ENCODE measurements around the gene IGSF3.
"Not testable (repeated sequence)": the region's sequence is repeated elsewhere in the genome, so short reads cannot be mapped to it uniquely, and the experiment has no call there.

DNA sequence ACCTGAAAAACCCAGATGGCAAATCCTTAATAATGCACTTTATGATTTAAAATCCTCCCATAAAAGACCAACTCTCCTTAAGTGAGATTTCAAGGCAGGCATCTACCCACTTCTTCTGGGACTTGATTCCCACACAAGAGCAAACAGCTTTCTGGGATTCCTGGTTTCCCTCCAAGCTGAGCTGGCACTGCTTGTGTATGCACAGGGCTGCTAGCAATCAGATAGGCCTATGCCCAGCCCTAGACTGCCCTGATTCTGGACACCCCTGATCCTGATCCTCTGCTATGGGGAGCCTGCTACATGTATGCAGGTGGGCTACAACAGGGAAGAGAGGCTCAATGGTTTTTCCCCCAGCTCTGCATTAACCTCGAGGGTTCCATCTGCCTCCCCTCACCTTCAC is 60.1 kb downstream of the IGSF3 start:
- TF ChIP-seq, protein P1, sequence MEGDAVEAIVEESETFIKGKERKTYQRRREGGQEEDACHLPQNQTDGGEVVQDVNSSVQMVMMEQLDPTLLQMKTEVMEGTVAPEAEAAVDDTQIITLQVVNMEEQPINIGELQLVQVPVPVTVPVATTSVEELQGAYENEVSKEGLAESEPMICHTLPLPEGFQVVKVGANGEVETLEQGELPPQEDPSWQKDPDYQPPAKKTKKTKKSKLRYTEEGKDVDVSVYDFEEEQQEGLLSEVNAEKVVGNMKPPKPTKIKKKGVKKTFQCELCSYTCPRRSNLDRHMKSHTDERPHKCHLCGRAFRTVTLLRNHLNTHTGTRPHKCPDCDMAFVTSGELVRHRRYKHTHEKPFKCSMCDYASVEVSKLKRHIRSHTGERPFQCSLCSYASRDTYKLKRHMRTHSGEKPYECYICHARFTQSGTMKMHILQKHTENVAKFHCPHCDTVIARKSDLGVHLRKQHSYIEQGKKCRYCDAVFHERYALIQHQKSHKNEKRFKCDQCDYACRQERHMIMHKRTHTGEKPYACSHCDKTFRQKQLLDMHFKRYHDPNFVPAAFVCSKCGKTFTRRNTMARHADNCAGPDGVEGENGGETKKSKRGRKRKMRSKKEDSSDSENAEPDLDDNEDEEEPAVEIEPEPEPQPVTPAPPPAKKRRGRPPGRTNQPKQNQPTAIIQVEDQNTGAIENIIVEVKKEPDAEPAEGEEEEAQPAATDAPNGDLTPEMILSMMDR (IDR thresholded peaks at IDR 0.05; ENCODE audit: poor library complexity) = not testable (repeated sequence)
- TF ChIP-seq EZH2 (IDR thresholded peaks at IDR 0.05; ENCODE audit: borderline replicate concordance) = not testable (repeated sequence)
